Measurements from ENCODE around the gene RHOT2. TPM values are rescaled to one million over a fixed set of nuclear protein-coding genes. Genes with fewer than 3 reads are reported as not detected.

The RHOT2 gene
- total RNA-seq, 1 experiment from 2014 or later, result 72.8 TPM

DNA sequence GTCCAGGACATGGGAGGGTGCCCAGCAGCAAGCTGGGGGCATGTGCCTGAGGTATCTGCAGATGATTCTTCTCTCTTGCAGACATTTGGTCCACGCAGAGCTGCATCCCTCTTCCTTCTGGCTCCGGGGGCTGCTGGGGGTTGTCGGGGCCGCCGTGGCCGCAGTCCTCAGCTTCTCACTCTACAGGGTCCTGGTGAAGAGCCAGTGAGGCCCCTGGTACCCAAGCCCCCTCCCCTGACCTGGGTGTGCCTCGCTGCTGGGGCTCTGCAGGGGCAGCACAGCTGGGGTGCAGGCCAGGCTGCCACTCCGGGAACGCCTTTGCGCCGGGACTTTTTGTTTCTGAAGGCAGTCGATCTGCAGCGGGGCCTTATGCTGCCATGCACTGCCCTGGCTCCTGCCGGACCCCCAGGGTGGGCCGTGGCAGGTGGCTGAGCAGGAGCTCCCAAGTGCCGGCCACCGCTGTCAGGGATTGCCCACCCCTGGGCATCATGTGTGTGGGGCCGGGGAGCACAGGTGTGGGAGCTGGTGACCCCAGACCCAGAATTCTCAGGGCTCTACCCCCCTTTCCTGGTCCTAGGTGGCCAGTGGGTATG is 5.6 kb downstream of the RHOT2 start:
- Histone ChIP-seq H3K36me3 (peaks cover 55% of the 10 kb centered on the region), H3K9me3 (no peaks in the 10 kb centered on the region), H3K27me3 (no peaks in the 10 kb centered on the region), H3K4me3 (no peak overlapping the region)
- DNase-seq, result no peak

DNA sequence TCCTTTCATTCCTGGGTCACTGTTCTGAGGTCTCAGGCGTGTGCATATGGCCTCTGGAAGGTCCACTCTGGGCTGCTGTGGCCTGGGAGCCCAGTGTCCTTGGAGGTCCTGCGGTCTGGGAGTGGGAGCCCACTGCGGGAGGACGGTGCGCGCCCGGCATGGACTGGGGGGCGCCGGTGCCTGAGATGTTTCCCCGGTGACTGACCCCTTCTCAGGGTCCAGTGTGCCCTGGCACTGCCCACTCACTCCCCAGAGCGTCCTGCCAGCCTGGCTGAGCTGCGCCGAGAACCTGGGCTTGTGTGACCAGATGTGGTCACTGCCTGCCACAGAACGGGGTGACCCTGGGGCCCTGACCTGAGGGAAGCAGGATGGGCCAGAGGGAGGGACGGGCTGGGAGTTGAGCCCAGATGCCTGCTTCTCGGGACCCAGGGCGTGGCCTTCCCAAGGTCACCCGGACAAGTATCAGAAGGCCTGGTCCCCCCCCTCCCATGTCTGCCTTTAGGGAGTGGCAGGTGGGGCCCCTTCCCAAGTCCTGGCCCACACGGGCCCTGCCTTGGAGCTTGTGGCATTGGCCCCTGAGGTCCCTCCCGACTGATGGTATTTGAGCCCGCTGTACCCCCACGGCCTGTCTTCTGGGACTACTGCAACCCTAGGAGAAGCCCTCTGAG is 6.4 kb downstream of the RHOT2 start:
- Histone ChIP-seq H3K4me3 (no peak overlapping the region), H3K9me3 (no peaks in the 10 kb centered on the region), H3K27me3 (no peaks in the 10 kb centered on the region), H3K36me3 (peaks cover 49% of the 10 kb centered on the region)
- no peak for DNase-seq

DNA sequence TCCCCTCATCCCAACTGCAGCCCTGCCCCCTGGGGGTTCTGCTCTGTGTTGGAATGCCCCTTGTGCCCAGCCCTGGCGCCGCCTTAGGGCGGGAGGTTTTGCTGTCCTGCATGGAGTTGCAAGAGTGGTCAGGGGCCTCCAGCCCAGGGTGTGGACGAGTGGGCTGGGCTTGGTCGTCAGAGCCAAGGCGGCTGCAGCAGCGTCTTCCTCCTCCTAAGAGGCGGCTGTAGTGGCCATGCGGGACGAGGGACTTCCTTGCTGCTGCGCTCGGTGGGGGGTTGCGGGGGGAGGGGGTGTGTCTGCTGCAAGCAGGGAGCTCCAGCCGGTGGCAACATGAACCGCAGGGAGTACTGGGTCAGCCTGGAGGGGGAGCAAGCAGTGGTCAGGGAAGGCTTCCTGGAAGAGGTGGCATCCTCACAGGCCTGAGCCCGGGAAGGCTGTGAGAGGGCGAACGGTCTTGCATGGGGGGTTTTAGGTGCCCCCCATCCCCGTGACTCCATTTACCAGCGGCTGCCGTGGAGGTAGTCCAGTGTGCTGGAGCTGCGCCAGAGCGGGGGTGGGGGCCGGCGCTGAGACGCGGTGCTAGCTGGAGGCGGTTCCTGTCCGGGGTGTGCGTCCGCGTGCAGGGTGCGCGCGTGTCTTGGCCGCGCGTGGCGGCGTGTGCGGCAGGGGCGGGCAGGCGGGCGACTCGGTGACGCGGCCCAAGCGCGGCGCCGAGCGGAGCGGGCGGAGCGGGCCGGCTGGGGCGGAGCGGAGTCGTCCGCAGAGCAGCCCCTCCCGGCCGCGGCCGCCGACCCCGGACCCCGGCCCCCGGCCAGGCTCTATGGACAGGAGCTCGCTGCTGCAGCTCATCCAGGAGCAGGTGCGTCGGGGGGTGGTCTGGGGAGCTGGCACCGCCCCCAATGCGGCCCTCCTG is 7.3 kb downstream of the RHOT2 start, which contains the start of gene RHBDL1:
Gene RHBDL1, plus strand, starts transcription at position 704 of the 916 bp plus-strand sequence. Its CDS starts 120 bp downstream, at position 824.
- peaks cover 40% of the 10 kb centered on the region for H3K36me3 ChIP-seq
- no peaks in the 10 kb centered on the region for H3K9me3 ChIP-seq
- H3K27me3 ChIP-seq, result no peaks in the 10 kb centered on the region
- no peak for DNase-seq
- no peak within 1 kb of the TSS for H3K4me3 ChIP-seq

DNA sequence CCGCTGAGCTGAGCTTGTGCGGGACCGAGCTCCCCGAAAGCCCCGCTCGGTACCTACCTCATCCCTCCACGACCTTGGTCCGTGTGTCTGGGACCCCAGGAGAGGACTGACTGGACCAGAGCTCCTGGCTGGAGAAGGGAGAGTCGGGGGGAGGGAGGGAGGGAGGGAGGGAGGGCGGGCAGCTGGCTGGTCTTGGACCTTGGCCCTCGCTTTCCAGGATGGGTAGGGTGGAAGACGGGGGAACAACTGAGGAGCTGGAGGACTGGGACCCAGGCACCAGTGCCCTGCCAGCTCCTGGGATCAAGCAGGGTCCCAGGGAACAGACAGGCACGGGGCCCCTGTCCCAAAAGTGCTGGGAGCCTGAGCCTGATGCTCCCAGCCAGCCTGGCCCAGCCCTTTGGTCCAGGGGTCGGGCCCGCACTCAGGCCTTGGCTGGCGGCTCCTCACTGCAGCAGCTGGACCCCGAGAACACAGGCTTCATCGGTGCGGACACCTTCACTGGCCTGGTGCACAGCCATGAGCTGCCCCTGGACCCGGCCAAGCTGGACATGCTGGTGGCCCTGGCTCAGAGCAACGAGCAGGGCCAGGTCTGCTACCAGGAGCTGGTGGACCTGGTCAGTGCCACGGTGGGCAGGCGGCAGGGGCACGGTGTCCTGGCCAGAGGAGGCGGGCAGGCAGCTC is 8.1 kb downstream of the RHOT2 start:
- Histone ChIP-seq H3K36me3 (peaks cover 33% of the 10 kb centered on the region), H3K4me3 (no peak overlapping the region), H3K9me3 (no peaks in the 10 kb centered on the region), H3K27me3 (no peaks in the 10 kb centered on the region)
- DNase-seq, result no peak

DNA sequence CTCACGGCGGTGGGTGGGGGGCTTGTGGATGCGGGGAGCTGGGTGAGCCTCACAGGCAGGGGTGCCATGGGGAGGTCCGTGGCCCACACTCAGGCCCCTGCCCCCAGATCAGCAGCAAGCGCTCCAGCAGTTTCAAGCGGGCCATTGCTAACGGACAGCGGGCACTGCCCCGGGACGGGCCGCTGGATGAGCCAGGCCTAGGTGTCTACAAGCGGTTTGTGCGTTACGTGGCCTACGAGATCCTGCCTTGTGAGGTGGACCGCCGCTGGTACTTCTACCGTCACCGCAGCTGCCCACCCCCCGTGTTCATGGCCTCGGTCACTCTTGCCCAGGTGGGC is 8.6 kb downstream of the RHOT2 start:
- Histone ChIP-seq H3K36me3 (peaks cover 34% of the 10 kb centered on the region), H3K9me3 (no peaks in the 10 kb centered on the region), H3K27me3 (no peaks in the 10 kb centered on the region), H3K4me3 (no peak overlapping the region)
- DNase-seq, result no peak

DNA sequence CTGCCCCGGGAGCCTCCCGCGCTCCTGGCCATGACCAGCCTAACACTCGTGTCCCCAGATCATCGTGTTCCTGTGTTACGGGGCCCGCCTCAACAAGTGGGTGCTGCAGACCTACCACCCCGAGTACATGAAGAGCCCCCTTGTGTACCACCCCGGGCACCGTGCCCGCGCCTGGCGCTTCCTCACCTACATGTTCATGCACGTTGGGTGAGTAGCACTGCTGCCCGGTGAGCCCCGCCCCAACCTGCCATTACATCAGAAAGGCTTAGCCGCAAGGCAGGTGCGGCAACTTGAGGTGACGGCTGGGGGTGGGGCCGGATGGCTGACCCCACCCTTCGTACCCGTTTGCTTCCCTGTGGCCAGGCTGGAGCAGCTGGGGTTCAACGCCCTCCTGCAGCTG is 9.0 kb downstream of the RHOT2 start:
- DNase-seq, result no peak
- Histone ChIP-seq H3K36me3 (peaks cover 36% of the 10 kb centered on the region), H3K4me3 (no peak overlapping the region), H3K27me3 (no peaks in the 10 kb centered on the region), H3K9me3 (no peaks in the 10 kb centered on the region)

DNA sequence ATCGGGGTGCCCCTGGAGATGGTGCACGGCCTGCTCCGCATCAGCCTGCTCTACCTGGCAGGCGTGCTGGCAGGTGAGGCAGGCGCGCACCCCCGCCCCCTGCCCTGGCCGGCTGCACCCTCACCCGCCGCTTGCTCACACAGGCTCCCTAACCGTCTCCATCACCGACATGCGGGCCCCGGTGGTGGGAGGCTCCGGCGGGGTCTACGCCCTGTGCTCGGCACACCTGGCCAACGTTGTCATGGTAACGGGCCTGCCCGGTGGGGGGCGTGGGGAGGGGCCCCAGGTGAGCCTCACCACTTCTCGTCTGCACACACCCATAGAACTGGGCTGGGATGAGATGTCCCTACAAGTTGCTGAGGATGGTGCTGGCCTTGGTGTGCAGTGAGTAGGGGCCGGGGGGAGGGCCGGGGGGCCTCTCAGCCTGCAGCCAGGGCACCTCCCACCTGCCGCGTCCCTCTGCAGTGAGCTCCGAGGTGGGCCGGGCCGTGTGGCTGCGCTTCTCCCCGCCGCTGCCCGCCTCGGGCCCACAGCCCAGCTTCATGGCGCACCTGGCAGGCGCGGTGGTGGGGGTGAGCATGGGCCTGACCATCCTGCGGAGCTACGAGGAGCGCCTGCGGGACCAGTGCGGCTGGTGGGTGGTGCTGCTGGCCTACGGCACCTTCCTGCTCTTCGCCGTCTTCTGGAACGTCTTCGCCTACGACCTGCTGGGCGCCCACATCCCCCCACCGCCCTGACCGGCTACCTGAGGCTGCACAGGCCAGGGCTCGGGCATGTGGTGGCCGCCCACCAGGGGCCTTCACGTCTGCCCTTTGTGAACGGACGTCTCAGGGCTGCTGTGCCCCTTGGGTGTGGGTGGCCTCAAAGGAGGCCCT is 9.6 kb downstream of the RHOT2 start:
- H3K27me3 ChIP-seq, result no peaks in the 10 kb centered on the region
- no peak overlapping the region for H3K4me3 ChIP-seq
- no peak for DNase-seq
- peaks cover 36% of the 10 kb centered on the region for H3K36me3 ChIP-seq
- H3K9me3 ChIP-seq, result no peaks in the 10 kb centered on the region

DNA sequence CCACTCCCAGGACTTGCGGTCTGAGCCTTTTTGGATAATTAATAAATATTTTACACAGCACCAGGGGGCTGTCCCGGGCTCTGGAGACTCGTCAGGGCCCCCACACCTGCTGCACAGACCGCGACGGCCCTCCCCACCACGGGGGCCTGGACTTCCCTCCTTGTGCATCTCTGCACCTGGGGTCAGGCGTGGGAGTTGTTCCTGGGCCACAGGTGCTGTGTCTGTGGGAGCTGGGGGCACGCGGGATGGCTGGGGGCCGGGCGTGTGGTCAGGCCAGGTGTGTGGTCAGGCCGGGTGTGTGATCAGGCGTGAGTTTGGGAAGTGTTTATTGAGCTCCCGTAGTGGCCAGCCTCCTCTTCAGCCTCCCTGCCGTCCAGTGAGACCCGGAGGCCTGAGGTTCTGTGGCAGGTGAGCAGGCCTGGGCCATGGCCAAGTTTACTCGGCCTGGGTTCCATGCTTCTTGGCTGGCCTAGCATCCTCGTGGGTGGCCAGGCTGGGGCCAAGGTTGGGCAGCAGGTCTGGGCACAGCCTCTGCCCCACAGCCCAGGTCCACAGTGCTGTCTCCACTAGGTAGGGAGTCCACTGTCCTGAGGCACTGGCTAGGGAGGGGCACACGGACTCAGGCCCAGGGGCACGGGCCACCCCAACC is 10.4 kb downstream of the RHOT2 start:
- H3K36me3 ChIP-seq, result peaks cover 38% of the 10 kb centered on the region
- no peak overlapping the region for H3K4me3 ChIP-seq
- DNase-seq, result no peak
- no peaks in the 10 kb centered on the region for H3K27me3 ChIP-seq
- no peaks in the 10 kb centered on the region for H3K9me3 ChIP-seq

DNA sequence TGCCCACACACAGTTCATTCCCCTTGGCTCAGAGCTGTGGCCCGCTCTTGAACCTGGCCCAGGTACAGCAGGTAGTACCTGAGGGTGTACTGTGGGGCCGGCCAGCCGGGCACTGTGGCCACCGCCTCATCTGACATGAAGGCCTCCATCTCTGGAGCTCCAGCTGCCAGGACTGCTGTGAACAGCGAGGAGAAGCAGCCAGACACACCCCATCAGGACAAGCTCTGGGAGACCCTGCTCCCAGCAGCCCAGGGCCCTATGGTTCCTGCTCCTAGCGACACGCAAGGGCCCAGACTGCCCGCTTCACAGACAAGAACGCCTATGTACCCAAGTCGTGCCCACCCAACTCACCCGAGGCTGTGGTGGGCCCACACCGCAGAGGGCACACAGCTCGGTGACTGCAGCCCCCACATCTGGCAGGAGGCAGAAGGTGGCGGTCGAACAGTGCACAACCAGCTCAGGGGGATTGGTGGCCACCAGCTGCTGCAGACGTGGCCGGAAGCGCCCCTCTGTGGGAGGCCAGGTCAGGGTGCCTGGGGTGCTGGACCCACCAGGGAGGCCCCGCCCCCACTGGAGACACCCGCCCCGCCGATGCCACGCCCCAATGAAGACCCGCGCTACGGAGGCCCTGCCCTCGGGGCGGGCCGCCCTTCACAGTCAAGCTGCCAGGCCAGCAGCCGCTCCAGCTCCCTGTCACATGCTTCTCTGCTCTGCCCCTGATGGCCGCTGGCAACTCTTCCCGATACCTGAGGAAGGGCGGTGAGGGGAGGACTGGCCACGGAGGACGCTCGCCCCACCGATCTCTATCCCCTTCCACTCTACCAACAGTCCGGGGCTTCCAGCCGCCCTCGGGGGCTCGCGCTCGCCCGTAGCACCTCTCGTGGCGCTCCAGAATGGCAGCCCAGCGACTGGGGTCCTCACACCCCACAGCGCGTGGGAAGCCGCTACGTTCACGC is 11.2 kb downstream of the RHOT2 start:
- H3K27me3 ChIP-seq, result no peaks in the 10 kb centered on the region
- peak; percentile 50 for DNase-seq
- peak overlapping the region; percentile 40 for H3K4me3 ChIP-seq
- no peaks in the 10 kb centered on the region for H3K9me3 ChIP-seq
- H3K36me3 ChIP-seq, result peaks cover 37% of the 10 kb centered on the region

DNA sequence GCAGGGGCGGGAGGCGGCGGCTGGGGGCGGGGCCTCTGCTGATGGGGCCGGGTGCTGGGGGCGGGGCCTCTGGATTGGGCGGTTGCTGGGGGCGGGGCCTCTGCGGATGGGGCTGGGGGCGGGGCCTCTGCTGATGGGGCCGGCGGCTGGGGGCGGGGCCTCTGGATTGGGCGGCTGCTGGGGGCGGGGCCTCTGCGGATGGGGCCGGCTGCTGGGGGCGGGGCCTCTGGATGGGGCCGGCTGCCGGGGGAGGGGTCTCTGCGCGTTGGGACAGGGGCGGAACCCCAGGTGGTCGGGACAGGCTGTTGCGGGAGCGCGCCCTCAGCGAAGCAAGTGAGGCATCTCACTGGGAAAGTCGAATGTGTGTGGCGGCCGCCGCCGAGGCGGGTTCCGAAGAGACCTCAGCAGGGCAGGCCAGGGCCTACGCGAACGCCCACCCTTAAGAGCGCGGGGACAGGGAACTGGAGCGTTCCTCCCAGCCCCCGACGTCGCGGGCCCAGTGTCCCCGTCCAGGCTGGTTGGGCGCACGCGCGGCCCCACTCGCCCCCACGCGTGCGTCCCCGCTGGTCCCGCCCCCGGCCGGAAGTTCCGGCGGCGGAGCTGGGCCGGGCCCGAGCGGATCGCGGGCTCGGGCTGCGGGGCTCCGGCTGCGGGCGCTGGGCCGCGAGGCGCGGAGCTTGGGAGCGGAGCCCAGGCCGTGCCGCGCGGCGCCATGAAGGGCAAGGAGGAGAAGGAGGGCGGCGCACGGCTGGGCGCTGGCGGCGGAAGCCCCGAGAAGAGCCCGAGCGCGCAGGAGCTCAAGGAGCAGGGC is 12.1 kb downstream of the RHOT2 start, which contains the start of gene STUB1:
Gene STUB1, plus strand, starts transcription at position 597 of the 811 bp plus-strand sequence. Its CDS starts 116 bp downstream, at position 713.
- DNase-seq, result peak; percentile 92
- H3K4me3 ChIP-seq, result peak within 1 kb of the TSS; percentile 71

DNA sequence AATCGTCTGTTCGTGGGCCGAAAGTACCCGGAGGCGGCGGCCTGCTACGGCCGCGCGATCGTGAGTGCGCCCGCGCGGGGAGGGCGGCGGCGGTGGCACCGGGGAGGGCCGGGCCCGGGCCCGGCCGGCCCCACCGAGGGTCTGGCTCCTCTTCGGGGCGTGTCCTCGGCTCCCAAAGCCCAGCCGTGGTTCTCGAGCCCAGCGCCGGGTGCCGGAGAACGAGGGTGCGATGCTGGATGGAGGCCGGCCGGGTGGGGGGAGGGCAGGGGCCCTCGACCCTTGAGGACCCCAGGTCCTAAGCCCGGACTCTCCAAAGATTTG is 12.7 kb downstream of the RHOT2 start:
- no peak for DNase-seq
- Histone ChIP-seq H3K4me3 (peak overlapping the region; percentile 71), H3K36me3 (peaks cover 40% of the 10 kb centered on the region), H3K27me3 (no peaks in the 10 kb centered on the region), H3K9me3 (no peaks in the 10 kb centered on the region)

More for the DNA sequence above, 12.1 kb downstream of the RHOT2 start, which contains the start of gene STUB1:
- Histone ChIP-seq H3K36me3 (peaks cover 36% of the 10 kb centered on the region), H3K27me3 (no peaks in the 10 kb centered on the region), H3K9me3 (no peaks in the 10 kb centered on the region)

DNA sequence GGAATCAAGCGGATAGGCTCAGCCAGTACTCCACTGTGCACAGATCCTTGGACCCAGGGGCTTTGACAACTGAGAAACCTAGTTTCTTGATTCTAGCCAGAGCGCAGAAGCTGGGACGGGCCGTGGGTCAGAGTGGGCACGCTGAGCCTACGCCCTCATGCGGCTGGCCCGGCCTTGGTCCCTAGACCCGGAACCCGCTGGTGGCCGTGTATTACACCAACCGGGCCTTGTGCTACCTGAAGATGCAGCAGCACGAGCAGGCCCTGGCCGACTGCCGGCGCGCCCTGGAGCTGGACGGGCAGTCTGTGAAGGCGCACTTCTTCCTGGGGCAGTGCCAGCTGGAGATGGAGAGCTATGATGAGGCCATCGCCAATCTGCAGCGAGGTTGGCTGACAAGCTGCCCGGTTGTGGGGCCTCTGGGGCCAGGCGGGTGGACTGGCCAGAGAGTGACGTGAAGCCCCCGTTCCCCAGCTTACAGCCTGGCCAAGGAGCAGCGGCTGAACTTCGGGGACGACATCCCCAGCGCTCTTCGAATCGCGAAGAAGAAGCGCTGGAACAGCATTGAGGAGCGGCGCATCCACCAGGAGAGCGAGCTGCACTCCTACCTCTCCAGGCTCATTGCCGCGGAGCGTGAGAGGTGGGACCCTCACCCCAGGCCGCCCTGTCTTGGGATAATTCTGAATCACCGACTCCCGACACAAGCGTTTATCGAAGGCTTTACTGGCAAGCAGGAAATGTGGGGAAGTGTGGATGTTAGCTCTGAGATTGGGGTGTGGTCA is 13.2 kb downstream of the RHOT2 start:
- DNase-seq, result peak; percentile 84
- Histone ChIP-seq H3K36me3 (peaks cover 46% of the 10 kb centered on the region), H3K27me3 (no peaks in the 10 kb centered on the region), H3K4me3 (peak overlapping the region; percentile 71), H3K9me3 (no peaks in the 10 kb centered on the region)

DNA sequence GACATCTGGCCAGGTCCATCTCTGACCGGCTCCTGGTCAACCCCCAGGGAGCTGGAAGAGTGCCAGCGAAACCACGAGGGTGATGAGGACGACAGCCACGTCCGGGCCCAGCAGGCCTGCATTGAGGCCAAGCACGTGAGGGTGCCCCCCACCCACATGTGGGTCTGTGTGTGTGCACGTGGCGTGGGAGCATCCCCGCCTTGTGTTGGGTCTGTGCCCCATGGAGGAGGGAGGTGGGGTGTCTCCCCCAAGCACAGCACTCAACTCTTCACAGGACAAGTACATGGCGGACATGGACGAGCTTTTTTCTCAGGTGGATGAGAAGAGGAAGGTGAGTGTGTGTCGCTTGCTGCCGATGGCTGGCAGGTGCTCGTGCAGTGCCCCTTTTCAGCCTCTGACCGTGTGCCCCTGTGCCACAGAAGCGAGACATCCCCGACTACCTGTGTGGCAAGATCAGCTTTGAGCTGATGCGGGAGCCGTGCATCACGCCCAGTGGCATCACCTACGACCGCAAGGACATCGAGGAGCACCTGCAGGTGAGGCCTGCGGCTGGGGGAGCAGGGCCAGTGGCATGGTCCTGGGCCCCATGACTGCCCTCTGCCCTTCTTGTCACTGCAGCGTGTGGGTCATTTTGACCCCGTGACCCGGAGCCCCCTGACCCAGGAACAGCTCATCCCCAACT is 14.0 kb downstream of the RHOT2 start:
- peak overlapping the region; percentile 71 for H3K4me3 ChIP-seq
- H3K36me3 ChIP-seq, result peaks cover 52% of the 10 kb centered on the region
- H3K27me3 ChIP-seq, result no peaks in the 10 kb centered on the region
- peak; percentile 56 for DNase-seq
- no peaks in the 10 kb centered on the region for H3K9me3 ChIP-seq

All from MG63 (cell line).